Adrenal gland (tissue), 12 donors: ENCODE data around the gene PGC. TPM values are rescaled to one million over a fixed set of nuclear protein-coding genes. Genes with fewer than 3 reads are reported as not detected.
"Not testable (repeated sequence)": the region's sequence is repeated elsewhere in the genome, so short reads cannot be mapped to it uniquely, and the experiment has no call there.

Experiments
- DNase-seq, 7 donors: peaks; one replicate each; pipeline ENCODE4 v3.0.0-alpha.2; 2019 to 2020
- H3K27ac ChIP-seq, 5 donors: fragments of 200-600 bp; sonication (generic) in 4 of 5; 1 replicate in 3 of 5; 2 replicates in 2 of 5; pipeline versions ENCODE4 v1.5.1 to v1.8.0; 2016 to 2020; ENCODE audit warnings: mild to moderate bottlenecking in 1 of 5
- H3K27me3 ChIP-seq: fragments of 200-600 bp; 2 replicates; pipeline ENCODE4 v1.8.0; 2021
- H3K36me3 ChIP-seq, 2 donors: fragments of 200-600 bp; replicated peaks in 1 of 2; 1 replicate in 1 of 2; 2 replicates in 1 of 2; pipeline versions ENCODE4 v1.5.1 to v1.8.0; 2018 to 2022
- H3K4me1 ChIP-seq, 2 donors: fragments of 200-600 bp; replicated peaks in 1 of 2; 1 replicate in 1 of 2; 2 replicates in 1 of 2; pipeline versions ENCODE4 v1.5.1 to v1.8.0; 2018 to 2021
- H3K4me3 ChIP-seq, 4 donors: fragments of 200-600 bp; sonication (generic) in 3 of 4; one replicate each; pipeline ENCODE4 v1.5.1; 2016 to 2018
- H3K9me3 ChIP-seq, 3 donors: fragments of 200-600 bp; sonication (generic) in 1 of 3; replicated peaks in 1 of 3; 1 replicate in 2 of 3; 2 replicates in 1 of 3; pipeline versions ENCODE4 v1.5.1 to v1.8.0; 2016 to 2021
- POLR2A ChIP-seq, 2 donors: fragments of 450-650 bp; IDR thresholded peaks; one replicate each; pipeline ENCODE4 v1.6.1; 2017; ENCODE audit warnings: antibody characterized with exemption in 2 of 2, mild to moderate bottlenecking in 2 of 2, moderate library complexity in 1 of 2
- WGBS, 4 donors: extraction: QIAGEN DNeasy Blood & Tissue Kit in 2 of 4; methylation state at CpG; one replicate each; pipeline versions ENCODE4 v1.1.5 to v1.1.7; 2013 to 2017; 5-methylcytosine and 5-hydroxymethylcytosine counted together
- intact Hi-C, 2 donors: fragments of 100-400 bp; cut with DNase I; formaldehyde crosslinking; loops; one replicate each; pipeline versions ENCODE4 v1.14.1 to v1.15.0; 2022 to 2023
- polyA plus RNA-seq, 3 donors: library from polyadenylated mRNA; stranded (reverse); fragments of 200-250 nt in 2 of 3; fragments of 350-450 nt in 1 of 3; fragmentation: Illumina TruSeq in 1 of 3; extraction: RNeasy Lipid Tissue Mini Kit (QIAGEN cat#74804) in 1 of 3; gene quantifications; one replicate each; pipeline ENCODE4 v1.2.3, GENCODE V29; 2013 to 2014
- total RNA-seq, 9 donors: library from RNA; depleted of rRNA in 4 of 9; stranded (reverse); fragments of >200 nt in 4 of 9; fragments of 120-200 nt in 1 of 9; fragmentation: NEBNext Ultra II Directional in 1 of 9; extraction: Animal tissue kit (Norgen Biotek cat#: 25700) in 1 of 9; gene quantifications; one replicate each; pipeline versions ENCODE4 v1.1.0 to v1.2.4, GENCODE V29; 2013 to 2023
- TF ChIP-seq, protein P1 (sequence below), 6 experiments: fragments of 450-650 bp in 4 of 6; fragments of 200-600 bp in 2 of 6; sonication (generic) in 1 of 6; IDR thresholded peaks; 1 replicate in 5 of 6; 2 replicates in 1 of 6; pipeline versions ENCODE4 v1.5.1 to v1.8.0; 2016 to 2021; ENCODE audit warnings: antibody characterized with exemption in 6 of 6, mild to moderate bottlenecking in 2 of 6, moderate library complexity in 1 of 6
- donor health status: healthy with polysubstance abuse.
- donor health status: Bipolar disorder and iron deficiency.
- donor health status: DM: yes; HTN: yes; CAD: no.
- donor health status: DM: no; HTN: no; CAD: no.
- donor health status: DM: no; HTN: no; CAD: no.
- donor health status: DM: yes; HTN: yes; CAD: no.

Gene PGC
- total and polyA plus RNA-seq, 12 donors, result 0.57 to 1.6 (median 1.1) TPM; not detected in 8

DNA sequence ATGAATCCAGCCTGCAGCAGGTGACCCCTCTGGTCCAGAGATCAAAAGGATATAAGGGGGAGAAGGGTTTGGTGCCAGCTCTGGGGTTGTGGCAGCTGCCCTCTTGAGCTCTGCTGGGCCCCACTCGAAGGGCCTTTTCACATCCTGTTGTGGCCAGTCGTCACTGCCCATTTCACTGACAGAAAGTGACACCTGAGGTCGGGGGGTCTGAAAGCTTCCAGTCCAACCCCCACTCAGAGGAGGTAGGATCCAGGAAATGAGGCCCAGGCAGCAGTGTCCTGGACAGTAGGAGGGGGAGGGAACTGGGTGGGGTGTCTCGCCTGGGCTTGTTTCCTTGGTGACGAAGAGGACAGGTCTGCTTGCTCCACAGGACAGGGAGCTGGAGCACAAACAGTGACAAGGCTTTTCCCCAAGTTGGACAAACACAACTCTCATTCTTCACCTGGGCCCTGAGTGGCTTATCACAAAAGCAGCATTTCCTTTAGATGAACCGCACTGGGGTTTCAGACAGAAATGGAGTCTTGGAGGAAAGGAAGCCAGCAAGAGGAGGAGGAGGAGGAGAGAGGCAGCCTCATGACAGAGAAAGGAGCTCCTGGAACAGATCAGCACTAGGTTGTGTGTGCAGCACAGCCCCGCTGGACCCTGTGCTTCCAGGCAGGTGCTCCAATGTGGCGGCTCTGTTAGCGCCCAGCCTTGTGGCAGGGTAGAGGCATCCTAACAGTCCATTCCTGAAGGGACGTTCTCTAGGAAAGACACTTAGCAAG is 21.5 kb upstream of the PGC start:
- TF ChIP-seq POLR2A (IDR thresholded peaks at IDR 0.05), result no peak
- TF ChIP-seq, protein P1, sequence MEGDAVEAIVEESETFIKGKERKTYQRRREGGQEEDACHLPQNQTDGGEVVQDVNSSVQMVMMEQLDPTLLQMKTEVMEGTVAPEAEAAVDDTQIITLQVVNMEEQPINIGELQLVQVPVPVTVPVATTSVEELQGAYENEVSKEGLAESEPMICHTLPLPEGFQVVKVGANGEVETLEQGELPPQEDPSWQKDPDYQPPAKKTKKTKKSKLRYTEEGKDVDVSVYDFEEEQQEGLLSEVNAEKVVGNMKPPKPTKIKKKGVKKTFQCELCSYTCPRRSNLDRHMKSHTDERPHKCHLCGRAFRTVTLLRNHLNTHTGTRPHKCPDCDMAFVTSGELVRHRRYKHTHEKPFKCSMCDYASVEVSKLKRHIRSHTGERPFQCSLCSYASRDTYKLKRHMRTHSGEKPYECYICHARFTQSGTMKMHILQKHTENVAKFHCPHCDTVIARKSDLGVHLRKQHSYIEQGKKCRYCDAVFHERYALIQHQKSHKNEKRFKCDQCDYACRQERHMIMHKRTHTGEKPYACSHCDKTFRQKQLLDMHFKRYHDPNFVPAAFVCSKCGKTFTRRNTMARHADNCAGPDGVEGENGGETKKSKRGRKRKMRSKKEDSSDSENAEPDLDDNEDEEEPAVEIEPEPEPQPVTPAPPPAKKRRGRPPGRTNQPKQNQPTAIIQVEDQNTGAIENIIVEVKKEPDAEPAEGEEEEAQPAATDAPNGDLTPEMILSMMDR (IDR thresholded peaks at IDR 0.05), result no peak
- intact Hi-C loops, result no loop called here
- DNase-seq, result peak in 1 of 7 donors; percentile 63
- Histone ChIP-seq H3K36me3 (peaks cover 0 to 40% of the 10 kb centered on the region in 2 donors), H3K27me3 (no peaks in the 10 kb centered on the region), H3K4me1 (peaks cover 0 to 10% of the 10 kb centered on the region in 2 donors), H3K4me3 (no peak overlapping the region), H3K27ac (no peak overlapping the region), H3K9me3 (no peaks in the 10 kb centered on the region)
- 78 to 79% (median 79%) methylated on average over 8 to 10 of the region's 10 CpGs for WGBS, 4 donors

DNA sequence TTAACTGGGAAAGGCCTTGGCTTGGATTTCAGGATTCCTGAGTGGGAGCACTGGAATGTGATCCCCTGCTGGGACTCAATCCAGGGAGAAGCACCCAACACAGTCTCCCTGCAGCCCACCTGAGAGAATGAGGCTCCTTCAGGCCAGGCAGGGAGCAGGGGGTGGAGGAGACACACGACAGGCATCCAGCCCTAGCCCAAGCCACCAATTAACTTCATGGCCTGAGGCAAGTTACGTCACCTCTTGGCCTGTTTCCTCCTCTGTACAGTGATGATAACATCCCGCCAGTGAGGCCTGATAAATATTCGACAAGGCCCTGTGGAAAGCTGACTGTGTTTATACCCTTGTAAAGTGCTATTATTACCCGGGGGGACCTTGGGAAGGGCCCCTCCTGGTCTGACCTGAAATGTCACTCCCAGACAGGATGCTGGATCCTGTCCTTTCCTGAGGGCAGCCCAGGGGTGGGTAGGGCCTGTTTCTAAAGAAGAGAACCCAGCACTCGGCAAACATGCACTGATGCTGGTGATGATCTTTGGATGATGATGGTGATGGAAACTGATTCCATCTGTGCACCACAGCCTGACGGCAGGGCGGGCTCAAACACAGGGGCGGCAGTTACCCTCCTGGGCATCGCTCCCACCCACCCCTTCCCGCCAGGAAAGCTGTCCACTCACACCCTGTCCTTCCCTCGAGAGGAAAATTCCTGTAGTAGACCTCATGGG is 20.1 kb upstream of the PGC start:
- Histone ChIP-seq H3K4me1 (peaks cover 0 to 10% of the 10 kb centered on the region in 2 donors), H3K36me3 (peaks cover 0 to 31% of the 10 kb centered on the region in 2 donors), H3K9me3 (no peaks in the 10 kb centered on the region), H3K27ac (peak overlapping the region in 4 of 5 donors; percentile 43 to 82 (median 63)), H3K27me3 (no peaks in the 10 kb centered on the region), H3K4me3 (no peak overlapping the region)
- 36 to 56% (median 43%) methylated on average over 8 to 12 of the region's 12 CpGs for WGBS, 4 donors
- TF ChIP-seq, protein P1 (IDR thresholded peaks at IDR 0.05), result no peak
- no peak for TF ChIP-seq POLR2A (IDR thresholded peaks at IDR 0.05)
- peak; percentile 81 to 96 (median 87) for DNase-seq
- intact Hi-C loops, result no loop called here

DNA sequence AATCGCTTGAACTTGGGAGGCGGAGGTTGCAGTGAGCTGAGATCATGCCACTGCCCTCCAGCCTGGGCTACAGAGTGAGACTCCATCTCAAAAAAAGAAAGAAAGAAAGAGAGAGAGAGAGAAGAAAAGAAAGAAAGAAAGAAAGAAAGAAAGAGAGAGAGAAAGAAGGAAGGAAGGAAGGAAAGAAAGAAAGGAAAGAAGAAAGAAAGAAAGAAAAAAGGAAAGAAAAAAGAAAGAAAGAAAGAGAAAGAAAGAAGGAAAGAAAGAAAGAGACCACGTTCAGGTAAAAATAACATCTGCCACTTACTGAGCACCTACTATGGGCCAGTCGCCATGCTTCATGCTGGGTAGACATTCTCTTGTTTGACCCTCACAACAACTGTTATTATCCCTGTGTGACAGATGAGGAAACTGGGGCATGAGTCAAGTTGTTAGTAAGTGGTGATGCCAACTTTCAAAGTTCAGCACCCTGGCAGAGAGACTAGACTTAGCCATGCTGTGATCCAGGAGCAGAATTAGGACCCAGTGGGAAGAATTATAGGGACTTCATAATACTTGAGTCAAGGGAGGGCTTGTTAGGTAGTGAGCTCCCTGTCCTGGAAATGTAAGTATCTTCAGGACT is 19.0 kb upstream of the PGC start:
- H3K9me3 ChIP-seq, H3K4me3 ChIP-seq, H3K27me3 ChIP-seq, intact Hi-C loops, DNase-seq, H3K4me1 ChIP-seq: not testable (repeated sequence)
- H3K27ac ChIP-seq, result peak overlapping the region in 1 of 5 donors; percentile 82
- peaks cover 0 to 20% of the 10 kb centered on the region in 2 donors for H3K36me3 ChIP-seq
- WGBS, 4 donors, result 78 to 96% (median 88%) methylated on average over 4 of the region's 4 CpGs

DNA sequence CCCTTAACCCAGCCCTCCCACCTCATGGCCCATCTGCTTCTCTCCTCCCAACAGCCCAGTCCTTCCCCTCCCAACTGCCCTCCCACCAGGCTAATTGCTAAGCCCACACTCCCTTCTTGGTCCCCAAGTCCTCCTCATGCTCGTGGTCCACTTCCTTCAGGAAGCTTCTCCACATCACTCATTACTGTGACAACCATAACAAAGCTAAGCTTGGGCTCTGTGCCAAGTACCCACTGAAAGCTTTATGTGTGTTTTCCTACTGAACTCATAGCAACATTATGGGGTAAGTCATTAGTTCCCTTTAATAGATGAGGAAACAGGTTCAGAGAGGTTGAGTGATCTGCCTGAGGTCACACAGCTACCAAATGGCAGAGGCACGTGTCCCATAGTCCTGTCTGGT is 16.3 kb upstream of the PGC start:
- no peak for DNase-seq
- 0 to 30% (median 18%) methylated on average over 1 to 2 of the region's 2 CpGs for WGBS, 4 donors
- Histone ChIP-seq H3K27me3 (no peaks in the 10 kb centered on the region), H3K27ac (no peak overlapping the region), H3K9me3 (no peaks in the 10 kb centered on the region), H3K36me3 (no peaks in the 10 kb centered on the region), H3K4me3 (no peak overlapping the region), H3K4me1 (peaks cover 0 to 10% of the 10 kb centered on the region in 2 donors)
- TF ChIP-seq, protein P1 (IDR thresholded peaks at IDR 0.05), result no peak
- TF ChIP-seq POLR2A (IDR thresholded peaks at IDR 0.05), result no peak
- intact Hi-C loops, result no loop called here
